GM18499 (cell line): ENCODE measurements around the gene ST6GALNAC3.

Source experiments
- ATAC-seq: cut with Tn5 transposase; IDR thresholded peaks from one replicate; pipeline ENCODE4 v1.9.1; 2021; ENCODE audit warnings: moderate number of reproducible peaks; ENCODE audit not compliant: insufficient read depth, unreplicated experiment

The ST6GALNAC3 gene

GRCh38 chr1:76542359-76542758, 467.8 kb downstream of the ST6GALNAC3 start:
- no peak for ATAC-seq

- ATAC-seq, result no peak
These were observed 468.9 kb downstream of the ST6GALNAC3 start for GRCh38 chr1:76543495-76543894.

DNA sequence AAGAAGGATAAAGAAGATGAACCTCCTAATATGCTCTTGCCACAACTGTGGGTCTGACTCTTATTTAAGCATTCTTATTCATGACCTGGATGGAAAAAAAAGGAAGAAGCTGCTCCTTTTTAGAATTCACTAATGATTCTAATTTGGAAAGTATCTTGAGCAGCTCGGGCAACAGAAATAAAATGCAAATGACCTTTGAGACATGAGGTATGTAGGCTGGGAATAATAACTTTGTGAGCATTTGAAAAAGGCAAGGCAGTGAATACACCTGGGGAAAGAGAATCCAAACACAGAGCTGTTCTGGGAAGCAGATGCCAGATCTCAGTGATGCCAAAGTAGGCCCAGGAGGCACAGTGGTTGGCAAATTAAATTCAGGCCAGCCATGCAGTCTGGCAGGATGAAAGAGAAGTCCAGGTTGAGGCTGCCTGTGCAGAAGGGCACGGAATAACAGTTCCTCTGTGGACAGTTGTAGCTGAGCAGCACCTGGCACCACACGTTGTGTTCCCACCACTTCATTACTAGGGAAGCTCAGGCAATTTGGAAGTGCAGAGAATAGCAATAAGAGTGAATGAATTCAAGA, 471.9 kb downstream of the ST6GALNAC3 start:
- ATAC-seq, result no peak

GRCh38 chr1:76547916-76548315, 473.4 kb downstream of the ST6GALNAC3 start:
- no peak for ATAC-seq

GRCh38 chr1:76548513-76549100, 474.1 kb downstream of the ST6GALNAC3 start:
- ATAC-seq, result no peak

DNA sequence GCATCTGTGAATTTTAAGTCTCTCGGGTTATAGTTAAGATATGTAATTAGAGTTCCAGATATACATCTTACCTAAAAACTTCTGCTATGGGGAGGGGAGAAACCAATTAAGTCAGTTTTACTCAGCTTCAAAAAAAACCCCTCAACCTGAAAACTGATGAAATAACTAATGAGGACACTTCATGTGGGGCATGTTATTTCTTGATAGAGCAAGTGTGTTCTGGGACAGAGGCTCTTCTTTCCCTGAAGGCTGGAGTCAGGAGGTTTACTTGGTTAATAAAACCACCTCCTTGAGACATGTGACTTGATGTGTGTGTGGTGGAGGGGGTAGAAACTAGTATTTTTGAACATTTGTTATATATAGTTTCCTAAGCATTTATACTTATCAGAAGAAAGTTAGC, 479.7 kb downstream of the ST6GALNAC3 start:
- no peak for ATAC-seq

- ATAC-seq, result no peak
These were observed 487.7 kb downstream of the ST6GALNAC3 start for GRCh38 chr1:76562292-76562691.

GRCh38 chr1:76568573-76569238, 494.2 kb downstream of the ST6GALNAC3 start:
- no peak for ATAC-seq

GRCh38 chr1:76571248-76571647, 496.7 kb downstream of the ST6GALNAC3 start:
- ATAC-seq, result no peak

GRCh38 chr1:76572229-76572628, 497.7 kb downstream of the ST6GALNAC3 start:
- ATAC-seq, result no peak

GRCh38 chr1:76576876-76577524, 502.5 kb downstream of the ST6GALNAC3 start:
- ATAC-seq, result no peak

GRCh38 chr1:76577525-76578185, 503.1 kb downstream of the ST6GALNAC3 start:
- ATAC-seq, result no peak

DNA sequence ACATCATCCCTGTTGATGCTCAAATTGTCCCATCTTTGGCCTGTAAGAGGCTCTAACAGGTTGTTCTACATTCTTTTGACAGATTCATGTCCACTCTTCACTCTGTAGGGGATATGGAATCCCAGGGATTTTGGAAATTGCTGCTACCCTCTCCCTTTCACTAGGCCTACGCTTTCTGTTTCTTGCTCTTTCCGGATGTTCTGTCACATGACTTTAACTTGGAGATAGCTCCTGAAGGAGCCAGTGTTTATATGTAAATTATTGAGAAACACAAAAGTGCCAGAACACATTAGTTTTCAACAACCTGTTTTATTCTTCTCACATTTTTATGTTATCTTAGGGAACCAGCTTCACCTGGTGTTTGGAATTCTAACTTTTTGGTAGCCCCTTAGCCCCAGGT, 505.7 kb downstream of the ST6GALNAC3 start:
- ATAC-seq, result no peak

GRCh38 chr1:76581712-76582111, 507.2 kb downstream of the ST6GALNAC3 start:
- ATAC-seq, result no peak

DNA sequence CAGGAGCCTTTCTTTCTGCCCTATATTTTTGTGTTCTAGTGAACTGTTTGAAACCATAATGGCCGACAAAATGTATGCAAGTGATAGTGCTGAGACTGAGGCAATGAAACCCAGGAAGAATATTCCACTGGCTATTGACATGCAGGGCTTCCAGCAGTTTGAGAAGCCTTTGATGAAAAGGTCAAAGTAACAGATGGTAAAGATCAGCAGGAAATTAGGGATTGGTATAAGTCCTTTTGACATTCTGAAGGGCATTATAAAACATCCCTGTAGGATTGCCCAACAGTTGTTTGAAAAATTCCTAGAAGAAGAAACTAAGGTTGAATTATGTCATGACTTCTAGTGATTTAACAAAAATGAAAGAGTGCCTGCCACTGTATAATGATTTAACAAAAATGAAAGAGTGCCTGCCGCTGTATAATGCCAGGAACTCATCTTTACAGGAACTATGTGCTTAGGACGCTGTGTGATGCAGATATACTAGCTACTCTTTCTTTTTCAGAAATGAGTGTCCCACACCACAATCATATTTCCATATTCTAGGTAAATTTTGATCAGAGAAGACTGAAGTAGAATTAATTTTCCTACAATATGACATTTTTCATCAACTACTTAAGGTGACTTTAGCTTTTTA, 508.8 kb downstream of the ST6GALNAC3 start:
- ATAC-seq, result no peak

GRCh38 chr1:76583875-76584477, 509.4 kb downstream of the ST6GALNAC3 start:
- ATAC-seq, result no peak

- no peak for ATAC-seq
These were observed 511.6 kb downstream of the ST6GALNAC3 start for GRCh38 chr1:76585980-76586674.

- no peak for ATAC-seq
These were observed 512.7 kb downstream of the ST6GALNAC3 start for GRCh38 chr1:76587212-76587611.

DNA sequence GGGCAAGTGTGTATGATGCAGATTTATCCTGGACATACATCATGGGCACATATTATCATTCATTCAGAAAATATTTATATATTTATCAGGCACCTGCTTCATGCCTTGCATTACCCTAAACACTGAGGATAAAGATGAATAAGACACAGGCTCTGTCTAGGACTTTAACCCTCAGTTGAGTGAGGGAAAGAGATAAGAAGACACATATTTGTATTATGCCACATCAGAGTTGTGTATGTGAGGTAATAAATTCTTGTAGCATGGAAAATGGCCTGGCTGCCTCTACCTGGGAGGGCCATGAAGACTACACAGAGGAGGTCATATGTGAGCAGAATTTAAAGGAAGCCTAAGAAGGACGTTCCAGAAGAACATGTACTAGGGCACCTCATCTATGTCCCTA, 516.9 kb downstream of the ST6GALNAC3 start:
- ATAC-seq, result no peak
